ENCODE measurements around the gene NAV3.

Gene NAV3

GRCh38 chr12:78187741-78188140 is 357.0 kb downstream of the NAV3 start:
- in situ Hi-C loops (cut with HindIII; ENCODE audit: low sequenced_read_pairs) = no loop called here
- DNase-seq (ENCODE audit: low read depth, low spot score) = no peak
- H3K4me3 ChIP-seq (ENCODE audit: low read depth, low read length) = no peak overlapping the region
- TF ChIP-seq CTCF (IDR thresholded peaks at IDR 0.05; ENCODE audit: low read depth, low read length) = no peak

GRCh38 chr12:78189656-78190055 is 359.0 kb downstream of the NAV3 start:
- TF ChIP-seq CTCF (IDR thresholded peaks at IDR 0.05; ENCODE audit: low read depth, low read length) = no peak
- in situ Hi-C loops (cut with HindIII; ENCODE audit: low sequenced_read_pairs) = no loop called here
- DNase-seq (ENCODE audit: low read depth, low spot score) = no peak
- no peak overlapping the region for H3K4me3 ChIP-seq (ENCODE audit: low read depth, low read length)

- H3K4me3 ChIP-seq (ENCODE audit: low read depth, low read length) = no peak overlapping the region
- no peak for DNase-seq (ENCODE audit: low read depth, low spot score)
- no peak for TF ChIP-seq CTCF (IDR thresholded peaks at IDR 0.05; ENCODE audit: low read depth, low read length)
- in situ Hi-C loops (cut with HindIII; ENCODE audit: low sequenced_read_pairs) = no loop called here
Measured at GRCh38 chr12:78191611-78192010, 360.9 kb downstream of the NAV3 start.

GRCh38 chr12:78192979-78193378 is 362.3 kb downstream of the NAV3 start:
- TF ChIP-seq CTCF (IDR thresholded peaks at IDR 0.05; ENCODE audit: low read depth, low read length) = no peak
- in situ Hi-C loops (cut with HindIII; ENCODE audit: low sequenced_read_pairs) = no loop called here
- peak; percentile 68 for DNase-seq (ENCODE audit: low read depth, low spot score)
- no peak overlapping the region for H3K4me3 ChIP-seq (ENCODE audit: low read depth, low read length)

GRCh38 chr12:78194448-78194847 is 363.8 kb downstream of the NAV3 start:
- TF ChIP-seq CTCF (IDR thresholded peaks at IDR 0.05; ENCODE audit: low read depth, low read length) = no peak
- DNase-seq (ENCODE audit: low read depth, low spot score) = peak; percentile 93
- no peak overlapping the region for H3K4me3 ChIP-seq (ENCODE audit: low read depth, low read length)
- in situ Hi-C loops (cut with HindIII; ENCODE audit: low sequenced_read_pairs) = no loop called here

- TF ChIP-seq CTCF (IDR thresholded peaks at IDR 0.05; ENCODE audit: low read depth, low read length) = no peak
- no peak for DNase-seq (ENCODE audit: low read depth, low spot score)
- in situ Hi-C loops (cut with HindIII; ENCODE audit: low sequenced_read_pairs) = no loop called here
- no peak overlapping the region for H3K4me3 ChIP-seq (ENCODE audit: low read depth, low read length)
Measured at GRCh38 chr12:78198896-78199295, 368.2 kb downstream of the NAV3 start.

- in situ Hi-C loops (cut with HindIII; ENCODE audit: low sequenced_read_pairs) = no loop called here
- TF ChIP-seq CTCF (IDR thresholded peaks at IDR 0.05; ENCODE audit: low read depth, low read length) = no peak
- no peak for DNase-seq (ENCODE audit: low read depth, low spot score)
Measured at GRCh38 chr12:78199926-78200325, 369.2 kb downstream of the NAV3 start.

More at GRCh38 chr12:78199926-78200325, 369.2 kb downstream of the NAV3 start:
- H3K4me3 ChIP-seq (ENCODE audit: low read depth, low read length) = no peak overlapping the region

Data from astrocyte of the spinal cord (primary cell).